Vagina (tissue), 2 donors: ENCODE measurements around the gene CGAS. TPM values are rescaled to one million over a fixed set of nuclear protein-coding genes. Genes with fewer than 3 reads are reported as not detected.
A peak's percentile ranks its signal among the peaks of the same experiment; 100 is the strongest.

Experiments
- DNase-seq, 2 donors: peaks; one replicate each; pipeline ENCODE4 v3.0.0-alpha.2; 2017; ENCODE audit errors: extremely low spot score in 2 of 2
- H3K27ac ChIP-seq: fragments of 200-600 bp; sonication (generic); one replicate; pipeline ENCODE4 v1.5.1; 2019
- H3K27me3 ChIP-seq: fragments of 200-600 bp; sonication (generic); one replicate; pipeline ENCODE4 v1.5.1; 2019
- H3K36me3 ChIP-seq, 2 donors: fragments of 200-600 bp; sonication (generic); one replicate each; pipeline ENCODE4 v1.5.1; 2017 to 2019
- H3K4me1 ChIP-seq: fragments of 200-600 bp; sonication (generic); one replicate; pipeline ENCODE4 v1.5.1; 2019
- H3K4me3 ChIP-seq, 2 donors: fragments of 200-600 bp; sonication (generic); 1 replicate in 1 of 2; 2 replicates in 1 of 2; pipeline ENCODE4 v1.5.1; 2016 to 2019
- H3K9me3 ChIP-seq: fragments of 200-600 bp; sonication (generic); one replicate; pipeline ENCODE4 v1.5.1; 2019
- POLR2A ChIP-seq, 2 donors: fragments of 450-650 bp; IDR thresholded peaks; one replicate each; pipeline ENCODE4 v1.6.1; 2017; ENCODE audit warnings: antibody characterized with exemption in 2 of 2, mild to moderate bottlenecking in 2 of 2, moderate library complexity in 2 of 2
- POLR2AphosphoS5 ChIP-seq, 2 donors: sonication (generic); formaldehyde crosslinking; IDR thresholded peaks; one replicate each; pipeline ENCODE4 v1.9.0; 2017; ENCODE audit warnings: antibody characterized with exemption in 2 of 2, mild to moderate bottlenecking in 2 of 2, low read depth in 1 of 2; ENCODE audit not compliant: insufficient read depth in 1 of 2
- intact Hi-C: fragments of 100-400 bp; cut with DNase I; formaldehyde crosslinking; loops from one replicate; pipeline ENCODE4 v1.15.1; 2023
- total RNA-seq: library from RNA; depleted of rRNA; stranded (reverse); fragments of >200 nt; gene quantifications from one replicate; pipeline ENCODE4 v1.2.3, GENCODE V29; 2016
- TF ChIP-seq, protein P1 (sequence below), 3 experiments: fragments of 450-650 bp in 2 of 3; fragments of 200-600 bp in 1 of 3; sonication (generic) in 1 of 3; IDR thresholded peaks; one replicate each; pipeline ENCODE4 v1.5.1; 2017 to 2019; ENCODE audit warnings: antibody characterized with exemption in 3 of 3, mild to moderate bottlenecking in 2 of 3, moderate library complexity in 2 of 3

The CGAS gene
- 8.3 TPM for total RNA-seq

DNA sequence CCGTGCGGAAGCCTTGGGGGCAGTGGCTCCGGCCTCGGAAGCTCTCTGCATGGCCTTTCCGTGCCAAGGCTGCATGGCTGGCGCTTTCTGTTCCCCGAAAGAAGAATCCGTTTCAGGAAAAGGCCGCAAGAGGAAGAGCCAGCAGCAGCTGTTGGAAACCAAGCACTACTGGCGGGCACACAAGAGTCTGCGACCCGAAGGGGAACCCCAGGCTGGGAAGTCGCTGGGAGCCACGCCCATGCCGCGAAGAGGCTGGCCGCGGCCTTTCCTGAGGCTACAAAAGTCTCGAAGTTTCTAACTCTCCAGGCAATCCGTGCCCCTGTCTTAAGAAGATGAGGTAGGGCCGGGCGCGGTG lies at the start of gene CGAS:
TSS of gene CGAS (minus strand) at position 191 of the 355 bp plus-strand sequence. CDS start at position 75, 116 bp downstream.
- peak within 1 kb of the TSS; percentile 62 to 81 for H3K4me3 ChIP-seq
- DNase-seq, result no peak
- H3K4me1 ChIP-seq, result peaks cover 16% of the 10 kb centered on the region
- intact Hi-C loops, result loop anchor here (10.0 kb wide), 1 partner anchor 73 kb away; the partner anchor contains the start of gene EEF1A1
- H3K9me3 ChIP-seq, result no peaks in the 10 kb centered on the region
- H3K36me3 ChIP-seq, result no peaks in the 10 kb centered on the region
- H3K27me3 ChIP-seq, result no peaks in the 10 kb centered on the region
- TF ChIP-seq POLR2A (IDR thresholded peaks at IDR 0.05) (peak in 1 of 2 donors; percentile 43), POLR2AphosphoS5 (IDR thresholded peaks at IDR 0.05; ENCODE audit: insufficient read depth in 1 of 2, low read depth in 1 of 2) (peak in 1 of 2 donors; percentile 76)
- TF ChIP-seq, protein P1, sequence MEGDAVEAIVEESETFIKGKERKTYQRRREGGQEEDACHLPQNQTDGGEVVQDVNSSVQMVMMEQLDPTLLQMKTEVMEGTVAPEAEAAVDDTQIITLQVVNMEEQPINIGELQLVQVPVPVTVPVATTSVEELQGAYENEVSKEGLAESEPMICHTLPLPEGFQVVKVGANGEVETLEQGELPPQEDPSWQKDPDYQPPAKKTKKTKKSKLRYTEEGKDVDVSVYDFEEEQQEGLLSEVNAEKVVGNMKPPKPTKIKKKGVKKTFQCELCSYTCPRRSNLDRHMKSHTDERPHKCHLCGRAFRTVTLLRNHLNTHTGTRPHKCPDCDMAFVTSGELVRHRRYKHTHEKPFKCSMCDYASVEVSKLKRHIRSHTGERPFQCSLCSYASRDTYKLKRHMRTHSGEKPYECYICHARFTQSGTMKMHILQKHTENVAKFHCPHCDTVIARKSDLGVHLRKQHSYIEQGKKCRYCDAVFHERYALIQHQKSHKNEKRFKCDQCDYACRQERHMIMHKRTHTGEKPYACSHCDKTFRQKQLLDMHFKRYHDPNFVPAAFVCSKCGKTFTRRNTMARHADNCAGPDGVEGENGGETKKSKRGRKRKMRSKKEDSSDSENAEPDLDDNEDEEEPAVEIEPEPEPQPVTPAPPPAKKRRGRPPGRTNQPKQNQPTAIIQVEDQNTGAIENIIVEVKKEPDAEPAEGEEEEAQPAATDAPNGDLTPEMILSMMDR (IDR thresholded peaks at IDR 0.05), result no peak
- peak within 1 kb of the TSS; percentile 91 for H3K27ac ChIP-seq

DNA sequence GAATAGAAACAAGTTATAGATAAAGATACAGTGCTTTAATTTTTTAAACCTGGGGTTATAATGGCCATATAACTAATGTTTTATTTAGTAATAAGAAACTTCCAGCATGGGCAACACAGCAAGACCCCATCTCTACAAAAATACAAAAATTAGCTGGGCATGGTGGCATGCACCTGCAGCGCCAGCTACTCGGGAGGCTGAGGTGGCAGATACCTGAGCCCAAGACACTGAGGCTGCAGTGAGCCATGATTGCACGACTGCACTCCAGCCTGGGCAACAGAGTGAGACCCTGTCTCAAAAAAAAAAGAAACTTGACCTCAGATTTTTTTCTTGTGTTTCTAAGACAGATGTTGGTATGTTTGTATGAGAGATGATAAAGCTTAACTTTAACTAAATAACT lies 45.8 kb upstream of the CGAS start:
- no peak for TF ChIP-seq POLR2AphosphoS5 (IDR thresholded peaks at IDR 0.05; ENCODE audit: insufficient read depth in 1 of 2, low read depth in 1 of 2)
- no peak for TF ChIP-seq POLR2A (IDR thresholded peaks at IDR 0.05)
- TF ChIP-seq, protein P1 (IDR thresholded peaks at IDR 0.05), result no peak
- no peak for DNase-seq
- Histone ChIP-seq H3K9me3 (no peaks in the 10 kb centered on the region), H3K4me3 (no peak overlapping the region), H3K36me3 (peaks cover 0 to 75% of the 10 kb centered on the region in 2 donors), H3K4me1 (no peaks in the 10 kb centered on the region), H3K27me3 (no peaks in the 10 kb centered on the region), H3K27ac (no peak overlapping the region)
- intact Hi-C loops, result no loop called here

- Histone ChIP-seq H3K27me3 (no peaks in the 10 kb centered on the region), H3K4me3 (no peak overlapping the region), H3K4me1 (no peaks in the 10 kb centered on the region), H3K9me3 (no peaks in the 10 kb centered on the region), H3K27ac (no peak overlapping the region), H3K36me3 (peaks cover 0 to 47% of the 10 kb centered on the region in 2 donors)
- intact Hi-C loops, result no loop called here
- no peak for DNase-seq
- TF ChIP-seq, protein P1 (IDR thresholded peaks at IDR 0.05), result no peak
These were observed 39.3 kb upstream of the CGAS start for GRCh38 chr6:73491377-73491776.

DNA sequence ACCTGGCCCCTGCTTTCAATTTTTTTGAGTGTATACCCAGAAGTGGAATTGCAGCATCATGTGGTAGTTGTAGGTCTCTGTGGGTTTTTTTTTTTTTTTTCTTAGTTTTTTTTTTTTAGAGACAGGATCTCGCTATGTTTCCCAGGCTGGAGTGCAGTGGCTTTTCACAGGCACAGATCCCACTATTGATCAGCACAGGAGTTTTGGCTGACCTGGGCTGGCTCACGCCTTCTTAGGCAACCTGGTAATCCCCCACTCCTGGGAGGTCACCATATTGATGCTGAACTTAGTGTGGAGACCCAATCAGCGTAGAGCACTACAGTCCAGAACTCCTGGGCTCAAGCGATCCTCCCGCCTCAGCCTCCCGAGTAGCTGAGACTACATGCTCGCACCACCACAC lies 35.4 kb upstream of the CGAS start:
- TF ChIP-seq, protein P1 (IDR thresholded peaks at IDR 0.05), result no peak
- no peak for TF ChIP-seq POLR2A (IDR thresholded peaks at IDR 0.05)
- TF ChIP-seq POLR2AphosphoS5 (IDR thresholded peaks at IDR 0.05; ENCODE audit: insufficient read depth in 1 of 2, low read depth in 1 of 2), result no peak
- Histone ChIP-seq H3K36me3 (peaks cover 0 to 63% of the 10 kb centered on the region in 2 donors), H3K27ac (no peak overlapping the region), H3K9me3 (no peaks in the 10 kb centered on the region), H3K27me3 (no peaks in the 10 kb centered on the region), H3K4me1 (no peaks in the 10 kb centered on the region), H3K4me3 (no peak overlapping the region)
- intact Hi-C loops, result no loop called here
- DNase-seq, result no peak

GRCh38 chr6:73484438-73484837 lies 32.3 kb upstream of the CGAS start:
- no peak overlapping the region for H3K27ac ChIP-seq
- no peaks in the 10 kb centered on the region for H3K4me1 ChIP-seq
- H3K36me3 ChIP-seq, result peaks cover 0 to 76% of the 10 kb centered on the region in 2 donors
- TF ChIP-seq, protein P1 (IDR thresholded peaks at IDR 0.05), result no peak
- TF ChIP-seq POLR2AphosphoS5 (IDR thresholded peaks at IDR 0.05; ENCODE audit: insufficient read depth in 1 of 2, low read depth in 1 of 2), result no peak
- no peak overlapping the region for H3K4me3 ChIP-seq
- intact Hi-C loops, result no loop called here
- no peaks in the 10 kb centered on the region for H3K27me3 ChIP-seq
- no peak for DNase-seq
- H3K9me3 ChIP-seq, result no peaks in the 10 kb centered on the region
